PC-3 (cell line): ENCODE results near the gene SLC25A52. TPM values are rescaled to one million over a fixed set of nuclear protein-coding genes. Genes with fewer than 3 reads are reported as not detected.

Experiments used
- ATAC-seq: fragments of 200-7000 bp; cut with Tn5 transposase; 2 replicates; pipeline ENCODE4 v1.9.1; 2020; ENCODE audit warnings: mild to moderate bottlenecking, moderate library complexity
- BruUV-seq: library from RNA; stranded (reverse); fragments of 400-500 nt; replicated peaks from 2 replicates; lab custom pipeline; 2021; lab: Mats Ljungman, UMichigan
- CTCF ChIA-PET: fragments of 300-600 bp; sonication (Branson Sonifier 250); formaldehyde crosslinking; loops from one replicate; lab custom pipeline; 2022; ENCODE audit warnings: antibody characterized with exemption; lab: Charles Lee
- POLR2A ChIA-PET: fragments of 300-600 bp; sonication (Branson Sonifier 250); formaldehyde crosslinking; loops from one replicate; lab custom pipeline; 2022; ENCODE audit warnings: antibody characterized with exemption; ENCODE audit not compliant: unreplicated experiment; lab: Charles Lee
- DNase-seq: peaks from one replicate; pipeline ENCODE4 v3.0.0-alpha.2; 2015
- H2AFZ ChIP-seq: fragments of 300-600 bp; sonication (generic); 2 replicates; pipeline ENCODE4 v1.6.0; 2016; ENCODE audit warnings: antibody characterized with exemption, low read length
- H3F3A ChIP-seq: fragments of 300-600 bp; sonication (generic); one replicate; pipeline ENCODE4 v1.6.0; 2017; ENCODE audit warnings: antibody characterized with exemption, low read length, control low read depth, mild to moderate bottlenecking; ENCODE audit not compliant: unreplicated experiment
- H3K27ac ChIP-seq: fragments of 300-600 bp; sonication (generic); 2 replicates; pipeline ENCODE4 v1.5.1; 2016; ENCODE audit warnings: mild to moderate bottlenecking, low read length
- H3K27me3 ChIP-seq: fragments of 300-600 bp; sonication (generic); 2 replicates; pipeline ENCODE4 v1.6.1; 2016; ENCODE audit warnings: low read length, mixed read lengths
- H3K36me3 ChIP-seq: fragments of 300-600 bp; sonication (generic); 2 replicates; pipeline ENCODE4 v1.6.1; 2016; ENCODE audit warnings: low read depth, mixed run types, low read length, mixed read lengths
- H3K4me1 ChIP-seq: fragments of 300-600 bp; sonication (generic); 2 replicates; pipeline ENCODE4 v1.5.1; 2016; ENCODE audit warnings: low read length; ENCODE audit not compliant: insufficient read depth
- H3K4me2 ChIP-seq: fragments of 300-600 bp; sonication (generic); 2 replicates; pipeline ENCODE4 v1.6.0; 2016; ENCODE audit warnings: low read length
- H3K4me3 ChIP-seq: fragments of 300-600 bp; sonication (generic); 2 replicates; pipeline ENCODE4 v1.5.1; 2016; ENCODE audit warnings: mild to moderate bottlenecking, low read length, mixed read lengths
- H3K79me2 ChIP-seq: fragments of 300-600 bp; sonication (generic); 2 replicates; pipeline ENCODE4 v1.6.1; 2017; ENCODE audit warnings: low read length, mixed read lengths
- H3K9ac ChIP-seq: fragments of 300-600 bp; sonication (generic); 2 replicates; pipeline ENCODE4 v1.6.0; 2016; ENCODE audit warnings: mild to moderate bottlenecking, low read length
- H3K9me2 ChIP-seq: fragments of 300-600 bp; sonication (generic); replicated peaks from 2 replicates; pipeline ENCODE4 v1.6.1; 2016; ENCODE audit warnings: mixed run types, low read length, mixed read lengths
- H3K9me3 ChIP-seq: fragments of 300-600 bp; sonication (generic); 2 replicates; pipeline ENCODE4 v1.6.1; 2016; ENCODE audit warnings: low read length, mixed read lengths
- H4K20me1 ChIP-seq: fragments of 300-600 bp; sonication (generic); 2 replicates; pipeline ENCODE4 v1.6.1; 2016; ENCODE audit warnings: low read length, mixed read lengths
- CTCF ChIP-seq: fragments of 300-600 bp; sonication (generic); conservative IDR thresholded peaks from 2 replicates; pipeline ENCODE4 v1.5.1; 2017; ENCODE audit warnings: antibody characterized with exemption, low read depth, mild to moderate bottlenecking, low read length
- EZH2 ChIP-seq: fragments of 300-600 bp; sonication (generic); IDR thresholded peaks from one replicate; pipeline ENCODE4 v1.6.1; 2017; ENCODE audit warnings: antibody characterized with exemption, mild to moderate bottlenecking, low read length; ENCODE audit not compliant: unreplicated experiment
- EZH2phosphoT487 ChIP-seq: fragments of 300-600 bp; sonication (generic); IDR thresholded peaks from 2 replicates; pipeline ENCODE4 v1.6.1; 2018; ENCODE audit warnings: mild to moderate bottlenecking, antibody characterized with exemption, low read length, borderline replicate concordance
- intact Hi-C: fragments of 100-400 bp; cut with micrococcal nuclease; formaldehyde crosslinking; loops from 2 replicates; pipeline ENCODE4 v1.9.0; 2023
- total RNA-seq: library from RNA; depleted of rRNA; stranded (reverse); fragments of >200 nt; gene quantifications from 2 replicates; pipeline ENCODE4 v1.2.3, GENCODE V29; 2014; rRNA removed

Gene SLC25A52
- total RNA-seq, 1 experiment from 2014 or later = not detected

- CTCF ChIA-PET = interaction anchor here (0.5 kb wide), 1 partner anchor 232 kb away, joined by 3 read pairs; the partner anchor contains the start of gene TRAPPC8
- no peak overlapping the region for H2AFZ ChIP-seq
- intact Hi-C loops = no loop called here
- no peaks in the 10 kb centered on the region for H4K20me1 ChIP-seq
- ATAC-seq (no peak), DNase-seq (no peak)
- no peaks in the 10 kb centered on the region for H3K9me2 ChIP-seq
- no TSS peak for BruUV-seq
- no peaks in the 10 kb centered on the region for H3K27me3 ChIP-seq
- H3K9ac ChIP-seq = no peak overlapping the region
- no peak overlapping the region for H3K4me3 ChIP-seq
- no peaks in the 10 kb centered on the region for H3K36me3 ChIP-seq
- no peaks in the 10 kb centered on the region for H3K9me3 ChIP-seq
- no peak for TF ChIP-seq EZH2phosphoT487
- TF ChIP-seq CTCF = no peak
- no peak for TF ChIP-seq EZH2
- no peaks in the 10 kb centered on the region for H3F3A ChIP-seq
- H3K4me1 ChIP-seq = no peaks in the 10 kb centered on the region
- no peaks in the 10 kb centered on the region for H3K79me2 ChIP-seq
- POLR2A ChIA-PET = no interaction called here
- H3K27ac ChIP-seq = no peak overlapping the region
- H3K4me2 ChIP-seq = no peak overlapping the region
These were observed 49.1 kb downstream of the SLC25A52 start for GRCh38 chr18:31711365-31712172.

GRCh38 chr18:31710826-31711225 is 49.9 kb downstream of the SLC25A52 start:
- ATAC-seq = no peak; the same call in 1 of the 2 replicates
- intact Hi-C loops = no loop called here

More at GRCh38 chr18:31710826-31711225, 49.9 kb downstream of the SLC25A52 start:
- Histone ChIP-seq H3K4me3 (no peak overlapping the region), H3K79me2 (no peaks in the 10 kb centered on the region), H3K27ac (no peak overlapping the region), H3K36me3 (no peaks in the 10 kb centered on the region), H2AFZ (no peak overlapping the region), H3K9ac (no peak overlapping the region), H3F3A (no peaks in the 10 kb centered on the region), H4K20me1 (no peaks in the 10 kb centered on the region), H3K27me3 (no peaks in the 10 kb centered on the region), H3K4me2 (no peak overlapping the region), H3K4me1 (no peaks in the 10 kb centered on the region), H3K9me2 (no peaks in the 10 kb centered on the region), H3K9me3 (no peaks in the 10 kb centered on the region)
- TF ChIP-seq EZH2phosphoT487 (no peak), EZH2 (no peak), CTCF (no peak)
- ChIA-PET POLR2A (no interaction called here), CTCF (no interaction called here)
- BruUV-seq = no TSS peak
- no peak for DNase-seq

Other genes starting within 250 kb of the SLC25A52 start
- not detected in 2 replicates for gene TTR, start 169.0 kb downstream of the SLC25A52 start, total RNA-seq
- 1.4 and 2.4 TPM in 2 replicates for gene B4GALT6, start 76.3 kb downstream of the SLC25A52 start, total RNA-seq
- gene TRAPPC8, start 182.2 kb upstream of the SLC25A52 start, total RNA-seq = 10.2 and 14.7 TPM in 2 replicates